HK-2 (cell line): ENCODE results near the gene SPEF1.

Source experiments
- DNase-seq: peaks from one replicate; pipeline ENCODE4 v3.0.0-alpha.2; 2018; ENCODE audit not compliant: unreplicated experiment

Gene SPEF1

GRCh38 chr20:3748073-3748472, 33.2 kb downstream of the SPEF1 start:
- DNase-seq, result no peak

GRCh38 chr20:3747471-3747870, 33.8 kb downstream of the SPEF1 start:
- DNase-seq, result no peak

GRCh38 chr20:3745686-3746173, 35.5 kb downstream of the SPEF1 start:
- no peak for DNase-seq

GRCh38 chr20:3744806-3745685, 36.2 kb downstream of the SPEF1 start:
- DNase-seq, result no peak

GRCh38 chr20:3744037-3744436, 37.2 kb downstream of the SPEF1 start:
- DNase-seq, result no peak

- no peak for DNase-seq
Measured at GRCh38 chr20:3743251-3743650, 38.0 kb downstream of the SPEF1 start.

GRCh38 chr20:3741836-3742458, 39.3 kb downstream of the SPEF1 start:
- no peak for DNase-seq

- no peak for DNase-seq
Measured at GRCh38 chr20:3740615-3741301, 40.5 kb downstream of the SPEF1 start.

GRCh38 chr20:3739926-3740451, 41.3 kb downstream of the SPEF1 start:
- no peak for DNase-seq

GRCh38 chr20:3739054-3739925, 42.0 kb downstream of the SPEF1 start:
- no peak for DNase-seq

GRCh38 chr20:3738111-3739053, 42.9 kb downstream of the SPEF1 start:
- no peak for DNase-seq

GRCh38 chr20:3735768-3736167, 45.5 kb downstream of the SPEF1 start:
- DNase-seq, result no peak

GRCh38 chr20:3734111-3734843, 47.0 kb downstream of the SPEF1 start:
- no peak for DNase-seq

- DNase-seq, result no peak
Measured at GRCh38 chr20:3733119-3733995, 47.9 kb downstream of the SPEF1 start.

GRCh38 chr20:3732327-3733118, 48.7 kb downstream of the SPEF1 start, which contains the start of gene HSPA12B:
Gene HSPA12B (plus strand): TSS chr20:3732685. CDS start chr20:3738675, 5,990 bp downstream.
- no peak for DNase-seq

GRCh38 chr20:3731944-3732326, 49.3 kb downstream of the SPEF1 start:
- DNase-seq, result no peak
